HCT116 (cell line): ENCODE results near the gene FGF19. TPM values are rescaled to one million over a fixed set of nuclear protein-coding genes. Genes with fewer than 3 reads are reported as not detected.

ENCODE experiments used
- ATAC-seq: fragments of 200-7000 bp; cut with Tn5 transposase; 2 replicates; pipeline ENCODE4 v1.9.1; 2020; ENCODE audit warnings: mild to moderate bottlenecking, moderate library complexity
- BruUV-seq: library from RNA; stranded (reverse); fragments of 400-500 nt; replicated peaks from 2 replicates; lab custom pipeline; 2021; lab: Mats Ljungman, UMichigan
- CTCF ChIA-PET: fragments of 300-600 bp; sonication (Branson Sonifier 250); formaldehyde crosslinking; loops from one replicate; lab custom pipeline; 2021; ENCODE audit warnings: antibody characterized with exemption; lab: Charles Lee
- POLR2A ChIA-PET: fragments of 300-600, 350-600 bp; sonication (Branson Sonifier 250); formaldehyde crosslinking; loops from one replicate; lab custom pipeline; 2021; ENCODE audit warnings: antibody characterized with exemption; lab: Charles Lee
- RAD21 ChIA-PET, 2 experiments: fragments of 300-600 bp; sonication (Branson Sonifier 250); formaldehyde crosslinking; loops; one replicate each; lab custom pipeline; 2023; ENCODE audit warnings: low total read pairs in 2 of 2; ENCODE audit not compliant: uncharacterized antibody in 2 of 2, unreplicated experiment in 2 of 2, low non-redundant PET in 1 of 2; lab: Charles Lee
- DNase-seq: peaks from one replicate; pipeline ENCODE4 v3.0.0-alpha.2; 2010; ENCODE audit warnings: low read depth, low spot score
- H2AFZ ChIP-seq: fragments of 200-600 bp; shearing (Covaris generic), sonication (generic); 2 replicates; pipeline ENCODE4 v1.6.1; 2017; ENCODE audit warnings: low read depth, mixed run types, mixed read lengths, antibody characterized with exemption, low read length; ENCODE audit not compliant: poor library complexity, severe bottlenecking
- H3K27ac ChIP-seq: 2 replicates; pipeline ENCODE4 v1.5.1; 2012; ENCODE audit warnings: low read depth, low read length
- H3K27me3 ChIP-seq: fragments of 200-600 bp; sonication (generic); 2 replicates; pipeline ENCODE4 v1.6.1; 2016; ENCODE audit warnings: mixed run types, low read length, mixed read lengths; ENCODE audit not compliant: insufficient read depth
- H3K36me3 ChIP-seq, 2 experiments: fragments of 200-500 bp in 1 of 2; fragments of 200-600 bp in 1 of 2; sonication (Bioruptor generic) in 1 of 2; sonication (generic) in 1 of 2; 2 replicates each; pipeline versions ENCODE4 v1.5.1 to v1.6.1; 2014 to 2016; ENCODE audit warnings: low read length in 2 of 2, inconsistent platforms in 1 of 2, mixed read lengths in 1 of 2, mixed run types in 1 of 2; ENCODE audit not compliant: insufficient read depth in 2 of 2, control insufficient read depth in 1 of 2
- H3K4me1 ChIP-seq, 2 experiments: fragments of 200-600 bp in 1 of 2; sonication (generic) in 1 of 2; 2 replicates each; pipeline versions ENCODE4 v1.5.1 to v1.6.1; 2012 to 2017; ENCODE audit warnings: low read length in 2 of 2, inconsistent platforms in 1 of 2, mild to moderate bottlenecking in 1 of 2, mixed read lengths in 1 of 2, mixed run types in 1 of 2, moderate library complexity in 1 of 2; ENCODE audit not compliant: insufficient read depth in 2 of 2, control insufficient read depth in 1 of 2
- H3K4me2 ChIP-seq: fragments of 200-600 bp; sonication (generic); 2 replicates; pipeline ENCODE4 v1.6.1; 2017; ENCODE audit warnings: mixed run types, low read length, mixed read lengths
- H3K4me3 ChIP-seq, 2 experiments: fragments of 200-600 bp in 1 of 2; sonication (generic) in 1 of 2; replicated peaks in 1 of 2; 2 replicates each; pipeline ENCODE4 v1.5.1; 2011 to 2016; ENCODE audit warnings: low read length in 2 of 2, control low read depth in 1 of 2, low read depth in 1 of 2, mild to moderate bottlenecking in 1 of 2, mixed read lengths in 1 of 2, mixed run types in 1 of 2
- H3K79me2 ChIP-seq: fragments of 200-600 bp; sonication (generic); 2 replicates; pipeline ENCODE4 v1.6.1; 2017; ENCODE audit warnings: mild to moderate bottlenecking, mixed run types, low read length, moderate library complexity, mixed read lengths; ENCODE audit not compliant: insufficient read depth
- H3K9ac ChIP-seq: fragments of 200-600 bp; sonication (generic); 2 replicates; pipeline ENCODE4 v1.6.1; 2016; ENCODE audit warnings: low read length, mixed read lengths
- H3K9me2 ChIP-seq: fragments of 200-600 bp; sonication (generic), shearing (Covaris generic); 2 replicates; pipeline ENCODE4 v1.6.1; 2017; ENCODE audit warnings: mixed run types, mild to moderate bottlenecking, moderate library complexity; ENCODE audit not compliant: insufficient read depth
- H3K9me3 ChIP-seq, 2 experiments: fragments of 200-500 bp in 1 of 2; fragments of 200-600 bp in 1 of 2; sonication (Bioruptor generic) in 1 of 2; sonication (generic) in 1 of 2; 2 replicates each; pipeline ENCODE4 v1.6.1; 2014 to 2017; ENCODE audit warnings: low read length in 2 of 2, mixed read lengths in 2 of 2, inconsistent platforms in 1 of 2, low read depth in 1 of 2, mild to moderate bottlenecking in 1 of 2, mixed run types in 1 of 2, moderate library complexity in 1 of 2; ENCODE audit not compliant: control insufficient read depth in 1 of 2, insufficient read depth in 1 of 2
- H4K20me1 ChIP-seq: fragments of 200-600 bp; sonication (generic), shearing (Covaris generic); 2 replicates; pipeline ENCODE4 v1.6.1; 2017; ENCODE audit warnings: mixed run types, mild to moderate bottlenecking, moderate library complexity; ENCODE audit not compliant: insufficient read depth
- CTCF ChIP-seq, 3 experiments: fragments of 200-600 bp in 1 of 3; sonication (generic) in 1 of 3; IDR thresholded peaks in 2 of 3; conservative IDR thresholded peaks in 1 of 3; 2 replicates each; pipeline ENCODE4 v1.5.1; 2012 to 2017; ENCODE audit warnings: low read depth in 2 of 3, low read length in 2 of 3, antibody characterized with exemption in 1 of 3, borderline replicate concordance in 1 of 3, control low read depth in 1 of 3, mild to moderate bottlenecking in 1 of 3, mixed read lengths in 1 of 3, mixed run types in 1 of 3, moderate library complexity in 1 of 3; ENCODE audit not compliant: insufficient read depth in 1 of 3
- EGR1 ChIP-seq: IDR thresholded peaks from 2 replicates; pipeline ENCODE4 v1.6.1; 2012; ENCODE audit warnings: low read depth
- ELF1 ChIP-seq: IDR thresholded peaks from 2 replicates; pipeline ENCODE4 v1.6.1; 2012; ENCODE audit warnings: low read depth, borderline replicate concordance
- EZH2 ChIP-seq: fragments of 200-600 bp; sonication (generic); IDR thresholded peaks from 2 replicates; pipeline ENCODE4 v1.6.1; 2017; ENCODE audit warnings: antibody characterized with exemption, mixed run types
- POLR2AphosphoS5 ChIP-seq: IDR thresholded peaks from 2 replicates; pipeline ENCODE4 v1.6.1; 2011; ENCODE audit warnings: mild to moderate bottlenecking, low read depth, low read length, moderate library complexity
- RAD21 ChIP-seq: IDR thresholded peaks from 2 replicates; pipeline ENCODE4 v1.6.1; 2012; ENCODE audit warnings: low read depth, mild to moderate bottlenecking
- REST ChIP-seq: IDR thresholded peaks from 2 replicates; pipeline ENCODE4 v1.6.1; 2012; ENCODE audit warnings: low read depth
- SP1 ChIP-seq: IDR thresholded peaks from 2 replicates; pipeline ENCODE4 v1.6.1; 2012; ENCODE audit warnings: low read depth
- TCF7L2 ChIP-seq: IDR thresholded peaks from 2 replicates; pipeline ENCODE4 v1.7.0; 2011; ENCODE audit warnings: borderline replicate concordance, inconsistent platforms; ENCODE audit not compliant: insufficient read depth, insufficient read length; ENCODE audit errors: extremely low read depth
- YY1 ChIP-seq: IDR thresholded peaks from 2 replicates; pipeline ENCODE4 v1.6.1; 2011; ENCODE audit warnings: low read length, low read depth, moderate library complexity, mild to moderate bottlenecking; ENCODE audit not compliant: insufficient replicate concordance; ENCODE audit errors: extremely low read depth
- ZBTB33 ChIP-seq: IDR thresholded peaks from 2 replicates; pipeline ENCODE4 v1.6.1; 2011; ENCODE audit warnings: mild to moderate bottlenecking, low read length, moderate library complexity; ENCODE audit not compliant: insufficient replicate concordance; ENCODE audit errors: extremely low read depth
- intact Hi-C: fragments of 100-400 bp; cut with micrococcal nuclease; formaldehyde crosslinking; loops from 2 replicates; pipeline ENCODE4 v1.10.0; 2022
- total RNA-seq: library from RNA; stranded (reverse); gene quantifications from one replicate; pipeline ENCODE4 v1.2.1, GENCODE V29; 2021; ENCODE audit not compliant: unreplicated experiment

The FGF19 gene
- total RNA-seq, 1 experiment from 2014 or later: 37.5 TPM

- TF ChIP-seq ZBTB33 (no peak), POLR2AphosphoS5 (no peak), YY1 (no peak), EZH2 (no peak), REST (no peak)
These were observed 4.6 kb downstream of the FGF19 start (continued) for GRCh38 chr11:69699213-69699612.

- POLR2A ChIA-PET: no interaction called here
- ATAC-seq: no peak
- TF ChIP-seq YY1 (no peak), CTCF (IDR thresholded peaks at IDR 0.05 in 2 of 3, conservative IDR thresholded peaks at IDR 0.05 in 1 of 3; ENCODE audit: borderline replicate concordance in 1 of 3, insufficient read depth in 1 of 3, low read depth in 2 of 3, low read length in 2 of 3) (no peak), SP1 (no peak), ELF1 (no peak), RAD21 (no peak), TCF7L2 (no peak), EGR1 (no peak)
- H3K79me2 ChIP-seq: no peaks in the 10 kb centered on the region; the same call in 1 of the 2 replicates
- no peak overlapping the region for H3K9ac ChIP-seq
- intact Hi-C loops: no loop called here
- RAD21 ChIA-PET: no interaction called here
- no peaks in the 10 kb centered on the region for H3K36me3 ChIP-seq
- no peak for DNase-seq
- TSS peak; percentile 2 for BruUV-seq
- H4K20me1 ChIP-seq: no peaks in the 10 kb centered on the region
- H3K4me2 ChIP-seq: no peak overlapping the region
- H3K9me3 ChIP-seq: no peaks in the 10 kb centered on the region
- no peaks in the 10 kb centered on the region for H3K27me3 ChIP-seq
- CTCF ChIA-PET: no interaction called here
- H3K27ac ChIP-seq: no peak overlapping the region
- peaks cover 54 to 63% of the 10 kb centered on the region in 2 experiments for H3K4me1 ChIP-seq
- no peaks in the 10 kb centered on the region for H3K9me2 ChIP-seq
- H2AFZ ChIP-seq: no peak overlapping the region
- no peak overlapping the region for H3K4me3 ChIP-seq
These were observed 5.5 kb downstream of the FGF19 start for GRCh38 chr11:69698362-69698761.
